ENCODE results near the gene TCEAL9.

GRCh38 chrX:103343105-103343504 lies 13.2 kb upstream of the TCEAL9 start:
- peak; percentile 69 for TF ChIP-seq CTCF (IDR thresholded peaks at IDR 0.05; ENCODE audit: low read depth, low read length, missing input control)
- TF ChIP-seq, protein P1, sequence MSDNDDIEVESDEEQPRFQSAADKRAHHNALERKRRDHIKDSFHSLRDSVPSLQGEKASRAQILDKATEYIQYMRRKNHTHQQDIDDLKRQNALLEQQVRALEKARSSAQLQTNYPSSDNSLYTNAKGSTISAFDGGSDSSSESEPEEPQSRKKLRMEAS (IDR thresholded peaks at IDR 0.05), result no peak
- TF ChIP-seq REST (IDR thresholded peaks at IDR 0.05), result no peak
- TF ChIP-seq RAD21 (IDR thresholded peaks at IDR 0.05), result peak; percentile 68 to 78

Data from liver (tissue), 3 donors.